ENCODE measurements around the gene AGAP1.

Gene AGAP1

DNA sequence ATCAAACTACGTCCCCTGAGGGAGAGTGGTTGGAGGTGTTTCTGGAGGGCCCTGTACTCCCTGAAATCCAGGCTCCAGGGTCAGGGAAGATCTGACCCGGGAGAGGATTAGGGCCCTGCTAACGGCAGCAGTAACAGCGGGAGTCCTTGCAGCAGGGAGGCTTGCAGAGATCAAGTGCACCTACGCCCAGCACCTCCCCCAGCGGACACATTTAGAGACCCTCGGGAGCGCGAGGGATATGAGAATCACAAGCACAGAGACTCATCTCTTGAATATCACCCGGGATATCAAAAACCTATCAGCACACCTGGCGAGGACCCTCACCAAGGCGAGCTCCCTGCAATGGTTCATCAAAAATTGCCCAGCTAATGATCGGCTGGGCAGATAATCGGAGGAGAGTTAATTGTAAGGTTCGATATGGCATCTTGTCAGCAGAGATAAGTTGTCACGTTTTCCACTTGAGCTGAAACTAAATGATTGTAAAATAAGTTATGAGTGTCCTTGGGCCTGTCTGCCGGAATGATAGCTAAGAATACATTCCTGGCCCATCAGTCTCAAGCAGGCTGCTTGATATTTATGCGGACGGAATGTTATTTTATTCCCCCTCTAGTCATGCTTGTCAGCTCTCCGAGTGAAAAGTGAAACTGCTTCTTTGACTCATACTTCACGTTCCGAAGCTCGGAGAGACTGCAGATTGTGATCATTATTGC is 464.5 kb downstream of the AGAP1 start:
- no peak for DNase-seq

DNA sequence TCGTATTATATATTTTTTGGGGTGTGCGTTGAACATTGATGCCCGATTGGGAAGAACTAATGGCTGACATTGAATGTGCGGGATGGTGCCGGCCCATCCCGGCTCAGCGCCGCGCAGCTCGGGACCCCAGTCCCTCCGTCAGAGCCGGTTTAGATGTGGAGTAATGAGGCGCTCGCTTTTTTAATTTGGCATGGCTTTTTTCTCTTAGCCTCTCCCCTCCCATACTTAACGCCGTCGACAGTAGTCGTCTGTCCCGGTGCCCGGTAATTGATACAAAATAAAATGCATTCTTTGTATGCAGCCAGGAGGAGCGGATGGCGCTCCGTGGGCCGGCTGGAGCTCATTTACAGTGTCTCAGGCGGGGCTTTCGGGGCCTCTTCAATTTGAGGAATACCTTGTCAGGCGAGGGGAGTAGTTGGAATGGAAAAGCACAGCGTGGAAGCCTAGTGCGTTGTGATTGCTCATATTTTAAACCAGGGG is 465.1 kb downstream of the AGAP1 start:
- DNase-seq, result no peak

DNA sequence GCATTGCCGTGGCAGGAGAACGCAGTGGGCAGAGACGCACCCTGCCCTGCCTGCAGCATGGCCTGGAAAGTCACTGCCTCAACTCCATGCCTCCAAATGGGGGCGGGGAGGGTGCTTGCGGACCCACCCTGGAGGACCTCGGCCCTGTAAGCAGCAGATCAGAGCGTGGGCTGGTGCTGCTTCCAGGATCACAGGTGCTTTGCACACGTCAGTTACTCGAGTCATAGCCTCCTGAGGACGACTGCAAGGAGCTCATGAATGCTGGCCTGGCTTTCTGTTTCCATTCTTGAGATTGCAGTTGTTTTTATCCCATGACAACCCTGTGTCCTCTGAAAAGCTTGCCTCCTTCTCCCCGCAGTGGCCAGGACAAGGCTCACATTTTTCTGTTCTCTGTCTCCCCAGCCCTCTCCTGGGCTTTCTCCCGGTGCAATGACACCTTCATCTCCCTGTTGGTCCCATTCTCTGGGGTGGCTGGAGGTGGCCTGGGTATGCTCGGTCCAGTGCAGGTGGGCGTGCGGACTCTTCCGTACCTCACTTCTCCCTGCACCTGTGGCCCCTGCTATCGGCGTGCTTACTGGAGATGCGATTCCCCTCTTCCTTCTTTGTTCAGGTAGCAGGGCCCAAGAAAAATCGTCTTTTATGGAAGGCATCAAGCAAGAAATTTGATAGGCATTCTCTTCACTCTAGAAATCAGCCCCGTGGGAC is 466.3 kb downstream of the AGAP1 start:
- DNase-seq, result no peak

DNA sequence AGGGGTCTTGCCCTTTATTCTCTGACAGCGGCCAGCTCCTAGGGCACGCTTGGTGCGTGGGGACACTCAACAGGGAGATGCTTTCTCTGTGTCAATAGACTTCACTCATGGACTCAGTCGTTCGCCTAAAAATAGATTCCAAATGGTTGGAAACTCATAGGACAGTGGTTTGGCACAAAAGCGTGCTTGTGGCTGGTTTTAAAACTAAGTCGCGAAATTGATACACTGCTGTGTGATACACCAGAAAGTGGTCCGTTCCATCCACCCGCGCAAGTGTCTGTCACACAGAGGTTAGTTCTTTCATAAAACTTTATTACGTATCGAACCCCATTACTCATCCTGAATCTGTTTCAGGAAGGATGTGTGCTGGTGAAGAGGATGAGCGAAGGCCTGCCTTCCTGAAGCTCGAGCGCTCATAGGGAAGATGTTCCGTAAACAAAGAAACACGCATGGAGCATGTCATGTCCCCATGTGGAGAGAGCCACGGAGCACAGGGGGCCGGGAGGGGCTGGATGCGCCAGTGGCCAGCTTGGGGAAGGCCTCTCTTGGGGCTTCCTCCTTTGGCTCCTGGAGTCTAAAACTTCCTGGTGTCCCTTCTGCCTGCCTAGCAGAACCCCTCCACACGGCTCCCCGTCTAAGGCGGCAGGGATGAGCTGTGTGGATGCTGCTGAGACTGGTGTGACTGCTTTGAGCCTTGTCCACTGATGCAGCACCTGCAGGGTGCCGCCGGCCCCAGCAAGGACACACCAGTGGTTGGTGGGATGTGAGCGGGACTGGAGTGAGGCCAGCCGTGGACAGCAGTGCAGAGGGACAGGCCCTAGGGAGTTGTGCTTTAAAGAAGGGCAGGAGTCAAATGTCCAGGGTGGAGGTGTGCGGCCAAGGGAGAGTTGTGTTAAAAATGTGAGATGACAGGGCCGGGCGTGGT is 467.1 kb downstream of the AGAP1 start:
- no peak for DNase-seq

DNA sequence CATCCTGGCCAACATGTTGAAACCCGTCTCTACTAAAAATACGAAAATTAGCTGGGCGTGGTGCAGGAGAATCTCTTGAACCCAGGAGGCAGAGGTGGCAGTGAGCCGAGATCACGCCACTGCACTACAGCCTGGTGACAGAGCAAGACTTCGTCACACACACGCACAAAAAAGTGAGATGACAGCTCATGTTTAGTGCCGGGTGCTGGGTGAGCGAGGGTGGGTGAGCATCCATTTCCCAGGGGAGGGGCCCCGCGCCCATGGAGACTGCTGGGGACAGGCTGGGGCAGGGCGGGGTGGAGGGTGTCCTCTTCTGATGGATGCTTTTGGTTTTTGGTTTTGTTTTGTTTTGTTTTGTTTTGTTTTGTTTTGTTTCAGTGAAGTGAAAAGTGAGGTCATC is 467.9 kb downstream of the AGAP1 start:
- no peak for DNase-seq

DNA sequence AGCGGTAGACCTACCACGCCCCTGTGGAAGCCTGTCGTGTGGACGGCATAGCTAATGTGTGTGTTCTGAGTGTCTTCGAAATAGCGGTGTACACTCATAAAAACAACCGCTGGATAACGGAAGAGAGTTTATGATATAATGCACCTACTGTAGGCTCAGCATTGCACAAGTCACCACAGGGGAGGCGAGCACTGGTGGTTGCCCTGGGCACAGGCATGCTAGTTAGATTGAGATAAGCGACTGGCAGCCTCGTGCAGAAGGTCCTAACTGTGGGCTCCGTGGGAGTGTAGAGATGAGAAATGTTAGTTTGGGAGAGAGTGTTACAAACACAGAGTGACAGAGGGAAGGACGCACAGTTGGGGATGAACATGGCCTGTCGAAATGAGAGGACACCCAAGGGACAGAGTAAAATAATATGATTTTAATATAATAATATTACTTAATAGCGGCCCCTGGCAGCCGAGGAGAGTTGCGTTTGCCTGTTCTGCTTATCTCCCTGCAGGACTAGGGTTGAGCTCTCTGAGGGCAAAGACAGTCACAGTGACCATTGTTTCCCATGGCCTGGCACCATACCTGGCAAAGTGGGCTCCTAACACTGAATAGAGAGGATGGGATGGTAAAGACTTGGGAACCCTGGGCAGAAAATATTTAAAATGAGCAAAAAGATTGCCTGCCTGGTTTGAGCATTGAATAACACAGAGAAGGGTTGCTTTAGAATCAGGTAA is 470.2 kb downstream of the AGAP1 start:
- no peak for DNase-seq

DNA sequence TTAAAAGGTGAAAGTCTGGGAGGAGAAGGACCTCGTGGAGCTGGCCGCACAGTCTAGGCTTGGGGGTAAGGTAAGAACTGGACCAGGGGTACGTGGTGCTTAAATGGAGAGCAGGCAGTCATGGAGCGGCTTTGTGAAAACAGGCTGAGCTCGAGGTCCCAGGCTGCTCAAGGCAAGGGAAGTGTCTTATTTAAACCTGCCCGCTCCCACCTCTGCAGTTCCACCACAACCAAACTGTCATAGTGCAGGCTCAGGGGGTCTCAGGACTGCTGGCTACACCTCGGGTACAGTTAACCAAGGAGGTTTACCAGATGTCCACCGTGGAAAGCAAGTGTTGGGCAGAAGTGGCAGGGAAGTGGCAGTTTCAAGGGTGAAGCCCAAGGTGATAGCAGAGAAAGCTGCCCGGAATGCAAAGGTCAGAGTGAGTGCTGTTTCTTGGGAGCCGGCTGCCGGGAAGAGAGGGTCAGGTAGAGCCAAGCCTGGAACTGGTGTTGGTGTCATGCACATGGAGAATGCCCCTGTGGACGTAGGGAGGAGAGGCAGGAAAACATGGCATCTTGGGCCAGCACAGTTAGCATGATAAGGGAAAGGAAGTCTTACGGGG is 471.0 kb downstream of the AGAP1 start:
- DNase-seq, result no peak

DNA sequence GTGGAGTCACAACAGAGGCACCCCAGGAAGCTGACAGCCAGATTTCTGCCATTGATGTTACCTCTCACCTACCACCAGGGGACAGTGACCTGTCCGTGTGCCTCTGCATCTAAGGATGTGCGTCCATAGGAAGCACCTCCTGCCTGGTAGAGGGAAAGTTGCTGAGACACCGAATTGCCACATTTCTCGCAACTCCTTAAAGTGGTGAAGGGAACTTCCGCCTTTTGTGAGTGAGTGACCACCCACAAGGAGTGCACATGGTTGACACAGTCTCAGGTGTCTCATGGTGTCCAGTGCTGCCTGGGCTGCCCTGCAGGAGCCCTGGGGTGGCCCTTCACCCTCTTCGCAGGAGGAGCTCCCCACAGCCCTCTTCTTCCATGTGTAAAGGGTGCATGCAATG is 472.6 kb downstream of the AGAP1 start:
- DNase-seq, result no peak

DNA sequence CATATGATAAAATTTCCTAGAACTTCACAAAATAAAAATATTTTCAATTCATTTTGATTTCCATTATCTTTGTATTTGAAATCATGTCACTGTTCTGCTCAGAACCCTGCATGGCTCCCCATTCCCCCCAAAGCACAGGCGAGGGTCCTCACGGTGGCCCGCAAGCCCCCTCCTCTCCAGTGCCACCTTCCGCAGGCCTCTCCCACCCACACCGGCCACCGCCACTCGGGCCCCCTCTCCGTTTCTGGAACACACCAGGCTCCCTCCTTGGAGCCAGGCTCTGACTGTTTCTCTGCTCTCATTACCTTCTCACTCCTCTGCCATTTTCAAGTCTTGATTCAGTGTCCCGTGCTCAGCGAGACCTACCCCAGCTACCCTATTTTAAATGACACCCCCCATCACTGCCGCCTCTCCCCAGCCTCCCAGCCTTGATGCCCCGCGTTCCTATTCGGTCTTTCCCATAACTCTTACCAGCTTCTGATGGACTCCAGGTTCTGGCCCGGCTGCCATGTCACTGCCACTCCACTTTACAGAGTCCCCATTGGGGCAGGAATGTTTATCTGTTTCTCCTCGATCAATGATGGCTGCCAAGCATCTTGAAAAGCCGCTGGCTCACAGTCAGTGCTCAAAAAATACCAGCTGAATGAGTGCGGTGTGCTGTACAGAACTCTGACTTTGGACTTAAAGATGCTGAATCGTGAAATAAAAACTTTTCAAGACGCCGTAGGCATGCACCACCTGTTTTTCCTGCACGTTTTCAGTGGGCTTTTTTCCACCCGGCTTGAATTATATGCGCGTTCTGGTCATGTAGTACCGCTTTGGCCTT is 473.3 kb downstream of the AGAP1 start:
- DNase-seq, result no peak

DNA sequence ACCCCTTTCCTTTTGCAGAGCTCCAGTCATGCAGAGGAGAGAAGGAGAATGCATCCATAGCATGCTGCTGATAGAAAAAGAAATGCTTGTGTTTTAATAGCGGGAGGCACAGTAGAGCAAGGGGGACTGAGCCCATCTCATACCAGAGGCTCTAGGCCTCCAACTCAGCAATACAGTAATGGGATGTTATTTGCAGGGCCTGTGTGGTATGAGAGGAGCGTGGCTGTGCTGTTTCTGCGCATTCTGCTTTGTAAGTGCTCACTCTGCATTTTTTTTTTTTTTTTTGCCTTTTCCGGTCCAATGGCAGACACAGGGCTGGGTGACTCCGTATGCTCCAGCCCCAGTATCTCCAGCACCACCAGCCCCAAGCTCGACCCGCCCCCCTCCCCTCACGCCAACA is 474.3 kb downstream of the AGAP1 start:
- DNase-seq, result no peak

DNA sequence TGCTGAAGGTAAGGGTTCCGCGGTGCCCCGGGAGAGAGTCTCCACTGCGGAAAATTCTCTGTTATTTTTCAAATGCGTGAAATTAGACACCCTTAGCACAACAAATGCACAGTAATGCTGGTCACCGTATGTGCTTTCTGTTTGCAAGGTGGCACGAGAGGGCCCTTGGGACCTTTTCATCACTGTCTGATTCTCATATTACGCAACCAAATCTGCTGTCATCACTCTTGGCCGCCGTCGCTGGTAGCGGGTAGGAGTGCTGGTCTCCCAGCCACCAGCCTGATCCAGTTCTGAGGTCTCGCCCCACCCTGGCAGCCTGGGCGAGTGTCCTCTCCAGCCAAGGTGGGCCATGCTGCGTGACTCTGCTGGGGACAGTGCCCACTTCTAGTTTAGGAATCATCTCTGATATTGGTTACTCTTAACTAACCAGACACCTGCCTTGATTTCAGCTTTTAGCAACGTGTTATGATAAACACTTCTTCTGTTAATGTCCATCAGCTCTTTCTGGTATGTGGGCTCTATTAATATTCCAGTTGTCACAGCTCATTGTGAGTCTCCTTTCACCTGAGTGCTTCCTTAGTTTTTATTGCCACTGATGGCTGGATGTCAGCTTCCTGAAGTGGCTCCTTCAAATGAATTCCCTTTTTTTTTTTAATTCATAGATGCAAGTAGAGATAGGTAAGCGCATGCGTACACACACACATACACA is 474.9 kb downstream of the AGAP1 start:
- no peak for DNase-seq

DNA sequence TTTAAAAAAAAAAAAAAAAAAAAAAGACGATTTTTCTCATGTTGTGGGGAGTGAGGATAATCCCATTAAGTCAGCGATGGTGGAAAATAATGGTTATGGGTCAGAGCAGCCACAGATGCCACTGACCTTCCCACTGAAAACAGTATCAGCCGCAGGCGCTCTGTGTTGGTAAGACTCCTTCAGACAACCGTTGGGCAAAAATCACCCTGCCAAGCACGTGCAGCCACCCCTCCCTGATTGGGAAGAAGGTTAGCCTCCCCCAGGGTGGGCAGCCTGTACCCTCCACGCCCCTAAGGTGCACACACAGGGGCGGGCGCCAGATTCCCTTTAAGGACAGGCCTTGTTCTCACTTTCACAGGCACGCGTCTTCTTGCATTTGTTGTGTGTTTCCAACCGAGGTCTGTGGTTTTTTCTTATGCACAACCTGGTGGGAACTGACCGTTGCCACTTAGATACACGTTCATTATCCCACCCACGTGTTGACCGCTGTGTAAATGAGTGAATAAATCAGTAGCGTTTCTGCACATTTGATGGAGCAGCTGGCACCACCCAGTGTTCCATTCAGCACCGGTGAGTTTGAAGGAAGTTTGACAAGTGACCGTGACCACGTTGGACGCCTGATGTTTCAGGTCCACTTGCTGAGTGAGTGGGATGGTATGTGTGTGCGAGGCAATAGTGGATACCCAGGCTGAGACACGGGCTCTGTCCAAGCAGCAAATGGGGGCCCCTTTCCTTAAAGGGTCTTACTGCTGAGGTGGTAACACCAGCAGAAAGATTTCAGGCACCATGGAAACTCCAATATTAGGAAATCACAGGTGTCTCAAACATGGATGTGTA is 476.6 kb downstream of the AGAP1 start:
- DNase-seq, result no peak

DNA sequence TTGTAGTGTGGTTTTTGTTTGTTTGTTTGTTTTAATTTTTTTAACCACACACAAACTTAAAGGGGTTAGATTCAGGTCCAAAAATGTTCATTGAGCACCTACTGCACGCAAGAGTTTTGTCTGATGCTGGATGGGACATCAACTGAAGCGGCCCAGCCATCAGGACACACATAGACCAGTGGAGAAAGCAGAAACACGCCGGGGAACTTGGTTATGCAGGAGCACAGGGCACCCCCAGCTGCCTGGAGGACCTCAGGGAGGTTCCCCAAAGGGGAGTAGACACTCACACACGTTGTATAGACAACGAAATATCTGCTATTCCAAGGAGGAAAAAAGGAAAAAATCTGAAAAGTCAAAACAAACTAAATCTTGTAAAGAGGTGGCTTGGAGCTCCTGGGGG is 482.7 kb downstream of the AGAP1 start:
- DNase-seq, result no peak

DNA sequence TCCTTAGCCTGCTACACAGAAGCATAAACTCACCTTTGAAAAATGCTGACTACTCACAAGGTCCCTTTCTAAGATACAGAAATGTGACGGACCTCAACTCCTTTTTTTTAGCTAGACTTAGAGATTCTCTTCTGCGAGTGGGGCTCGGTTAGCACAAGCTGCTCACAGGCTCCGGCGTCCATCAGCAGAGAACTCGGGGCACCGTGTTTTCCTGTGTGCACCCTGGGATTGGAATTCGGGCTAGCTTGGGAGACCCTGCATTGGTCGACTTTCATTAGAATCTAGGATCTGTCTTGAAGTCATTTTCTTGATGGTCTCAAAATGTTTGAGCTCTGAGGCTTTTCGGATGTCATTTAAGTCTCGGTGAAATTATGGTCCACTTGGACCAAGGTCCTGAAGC is 483.1 kb downstream of the AGAP1 start:
- no peak for DNase-seq

DNA sequence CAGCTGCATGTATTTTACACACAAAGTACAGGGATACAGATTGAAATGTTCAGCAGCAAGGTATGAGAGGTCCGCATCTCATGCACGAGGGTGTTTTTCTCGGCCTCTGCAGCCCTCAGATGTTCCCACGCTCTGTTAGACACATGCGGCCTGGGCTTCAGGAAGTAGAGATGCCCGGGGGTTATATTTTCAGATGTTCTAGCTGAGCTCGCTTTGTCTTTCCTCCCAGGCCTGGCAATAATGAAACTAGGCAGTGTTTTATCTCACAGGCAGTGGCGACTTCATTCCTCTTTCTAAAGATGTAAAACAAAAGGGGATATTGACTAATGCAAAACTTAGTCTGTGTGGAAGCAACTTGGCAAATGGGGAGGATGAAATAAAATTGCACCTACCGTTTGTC is 483.6 kb downstream of the AGAP1 start:
- no peak for DNase-seq

DNA sequence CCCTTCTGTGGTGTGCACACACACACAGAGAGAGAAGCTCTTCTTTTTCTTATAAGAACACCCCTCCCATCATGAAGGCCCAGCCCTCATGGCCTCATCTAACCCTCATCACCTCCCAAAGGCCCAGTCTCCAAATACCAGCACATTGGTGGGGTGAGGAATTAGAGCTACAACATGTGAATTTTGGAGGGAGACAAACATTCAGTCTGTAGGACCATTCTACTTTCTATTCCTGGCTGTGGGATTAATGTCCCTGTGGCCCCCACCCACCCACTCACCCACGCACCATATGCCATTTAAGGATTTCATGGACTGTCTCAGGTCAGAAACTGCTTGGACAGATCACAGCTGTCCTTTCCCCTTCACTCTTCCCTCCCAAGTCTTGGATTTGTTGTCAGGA is 484.2 kb downstream of the AGAP1 start:
- no peak for DNase-seq

DNA sequence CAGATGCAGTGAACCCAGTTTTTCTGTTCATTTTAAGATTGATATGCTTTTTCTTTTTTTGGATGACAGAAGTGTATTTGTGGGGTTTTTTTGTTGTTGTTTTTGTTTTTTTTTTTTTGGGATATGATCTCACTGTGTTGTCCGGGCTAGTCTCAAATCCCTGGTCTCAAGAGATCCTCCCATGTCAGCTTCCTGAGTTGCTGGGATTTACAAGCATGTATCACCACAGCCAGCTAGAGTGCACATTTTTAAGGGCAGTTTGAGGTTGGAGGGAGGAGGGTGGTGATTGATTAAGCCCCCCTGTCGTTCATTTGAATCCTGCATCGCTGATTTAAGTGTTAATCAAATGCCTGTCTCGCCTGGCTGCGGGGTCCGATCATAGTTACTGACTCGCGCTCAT is 485.2 kb downstream of the AGAP1 start:
- no peak for DNase-seq

DNA sequence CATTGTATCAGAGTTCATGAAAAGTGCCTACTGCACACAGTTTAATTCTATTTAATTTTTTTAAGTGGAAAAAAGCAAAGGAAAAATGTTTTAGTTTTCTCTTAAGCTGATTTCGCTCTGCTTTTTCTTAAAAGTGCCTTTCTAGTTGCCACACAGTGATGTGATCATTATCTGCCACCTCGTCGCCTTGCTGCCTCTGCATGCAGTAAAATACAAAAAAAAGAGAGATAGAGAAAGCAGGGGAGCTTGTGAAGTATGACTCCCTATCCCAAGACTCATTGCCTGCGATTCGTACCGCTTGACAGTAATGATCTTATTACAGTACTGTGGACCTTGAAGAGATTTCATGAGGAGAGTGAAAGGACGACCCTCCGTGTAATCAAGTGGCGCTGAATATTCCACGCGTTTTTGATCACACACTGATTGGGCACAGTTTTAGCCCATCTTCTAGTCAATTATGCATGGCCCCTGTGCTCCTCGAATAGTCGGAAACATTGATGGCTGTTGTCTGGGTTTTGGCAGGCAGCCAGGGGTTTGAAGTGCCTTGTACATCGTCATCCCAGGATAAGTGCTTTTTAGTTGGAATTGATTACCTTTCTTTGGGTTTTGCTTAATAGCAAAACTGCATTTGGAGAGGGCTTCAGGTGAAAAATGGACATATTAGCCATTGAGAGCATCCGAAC is 486.1 kb downstream of the AGAP1 start:
- no peak for DNase-seq

DNA sequence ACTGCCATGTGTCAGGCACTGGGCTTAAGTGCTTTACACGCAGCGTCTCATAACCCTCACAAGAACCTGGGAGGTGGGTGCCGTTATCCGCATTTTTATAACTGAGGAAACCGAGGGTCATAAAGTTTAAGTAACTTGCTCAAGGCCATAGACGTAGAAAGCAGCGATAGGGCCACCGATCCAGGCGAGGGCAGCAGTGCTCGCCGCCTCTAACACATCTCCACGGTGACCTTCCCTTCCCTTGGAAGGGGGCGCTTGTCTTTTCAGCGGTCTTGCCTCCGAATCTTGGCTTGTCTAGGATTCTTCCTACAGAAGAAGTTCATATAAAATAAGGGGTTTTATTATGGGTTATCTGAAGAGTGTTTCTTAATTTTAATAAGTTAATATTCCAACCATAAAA is 487.8 kb downstream of the AGAP1 start:
- no peak for DNase-seq
